Right lobe of liver (tissue), 6 donors: ENCODE measurements around the gene LYL1. TPM values are rescaled to one million over a fixed set of nuclear protein-coding genes. Genes with fewer than 3 reads are reported as not detected.
A peak's percentile ranks its signal among the peaks of the same experiment; 100 is the strongest.

ENCODE experiments used
- ATAC-seq, 4 donors: fragments of 200-7000 bp; cut with Tn5 transposase; one replicate each; pipeline ENCODE4 v1.9.1; 2020; ENCODE audit warnings: mild to moderate bottlenecking in 4 of 4, moderate library complexity in 4 of 4
- DNase-seq, 3 donors: peaks; one replicate each; pipeline ENCODE4 v3.0.0-alpha.2; 2020
- H3K27ac ChIP-seq, 3 donors: fragments of 200-600 bp; one replicate each; pipeline ENCODE4 v1.8.0; 2022
- H3K27me3 ChIP-seq, 2 donors: fragments of 200-600 bp; one replicate each; pipeline ENCODE4 v1.8.0; 2022
- H3K36me3 ChIP-seq, 4 donors: fragments of 200-600 bp; sonication (generic) in 1 of 4; one replicate each; pipeline versions ENCODE4 v1.5.1 to v1.8.0; 2017 to 2022; ENCODE audit warnings: control low read depth in 1 of 4
- H3K4me1 ChIP-seq, 4 donors: fragments of 200-600 bp; sonication (generic) in 1 of 4; one replicate each; pipeline versions ENCODE4 v1.5.1 to v1.8.0; 2017 to 2022; ENCODE audit warnings: control low read depth in 1 of 4
- H3K4me3 ChIP-seq, 3 donors: fragments of 200-600 bp; one replicate each; pipeline ENCODE4 v1.8.0; 2022
- H3K9me3 ChIP-seq, 4 donors: fragments of 200-600 bp; sonication (generic) in 1 of 4; one replicate each; pipeline versions ENCODE4 v1.5.1 to v1.8.0; 2017 to 2022; ENCODE audit warnings: control low read depth in 1 of 4
- CTCF ChIP-seq, 4 donors: fragments of 200-600 bp in 3 of 4; fragments of 450-650 bp in 1 of 4; IDR thresholded peaks; one replicate each; pipeline versions ENCODE4 v1.5.1 to v1.8.0; 2016 to 2022; ENCODE audit warnings: antibody characterized with exemption in 4 of 4, mild to moderate bottlenecking in 2 of 4
- POLR2A ChIP-seq: fragments of 450-650 bp; IDR thresholded peaks from one replicate; pipeline ENCODE4 v1.6.1; 2017; ENCODE audit warnings: antibody characterized with exemption, mild to moderate bottlenecking
- WGBS: methylation state at CpG from one replicate; pipeline ENCODE4 v1.1.6; 2018; ENCODE audit warnings: low coverage, low lambda C conversion rate; ENCODE audit not compliant: insufficient coverage; ENCODE audit errors: missing lambda C conversion rate; 5-methylcytosine and 5-hydroxymethylcytosine counted together
- intact Hi-C, 2 donors: fragments of 100-400 bp; cut with DNase I; formaldehyde crosslinking; loops; one replicate each; pipeline versions ENCODE4 v1.11.2 to v1.14.1; 2022
- total RNA-seq, 6 experiments: library from RNA; depleted of rRNA in 2 of 6; stranded (reverse); fragments of >200 nt in 2 of 6; fragmentation: NEBNext Ultra II Directional in 3 of 6; extraction: Animal tissue kit (Norgen Biotek cat#: 25700) in 3 of 6; gene quantifications; one replicate each; pipeline versions ENCODE4 v1.1.0 to v1.2.4, GENCODE V29; 2016 to 2023
- donor health status: DM: no; HTN: yes; CAD: no.
- donor health status: DM: no; HTN: no; CAD: no.
- donor health status: DM: no; HTN: no; CAD: no.
- donor health status: DM: no; HTN: yes; CAD: no.
- donor health status: DM: no; HTN: yes; CAD: no.

The LYL1 gene
- total RNA-seq, 6 experiments from 2014 or later, result 1.1 to 3.7 (median 2.3) TPM

GRCh38 chr19:13104360-13104847 is 1.7 kb upstream of the LYL1 start:
- no peak for TF ChIP-seq POLR2A
- TF ChIP-seq CTCF (IDR thresholded peaks at IDR 0.05), result peak; percentile 36 to 55 (median 46)
- peak overlapping the region; percentile 6 to 87 (median 76) for H3K27ac ChIP-seq
- H3K9me3 ChIP-seq, result no peaks in the 10 kb centered on the region
- peaks cover 0 to 15% (median 6%) of the 10 kb centered on the region in 4 donors for H3K4me1 ChIP-seq
- ATAC-seq (peak; percentile 31 to 44 (median 38)), DNase-seq (peak; percentile 69 to 83 (median 75))
- H3K27me3 ChIP-seq, result no peaks in the 10 kb centered on the region
- no peaks in the 10 kb centered on the region for H3K36me3 ChIP-seq
- WGBS, result 54% methylated on average over 9 of the region's 33 CpGs
- intact Hi-C loops, result loop anchor here in 1 of 2 donors (10.0 kb wide), 1 partner anchor 160 kb away; no protein-coding TSS in a partner anchor
- H3K4me3 ChIP-seq, result peak overlapping the region; percentile 10 to 20 (median 16)

GRCh38 chr19:13103581-13104359 is 1.1 kb upstream of the LYL1 start:
- ATAC-seq, result no peak
- 37% methylated on average over 3 of the region's 13 CpGs for WGBS
- intact Hi-C loops, result loop anchor here in 1 of 2 donors (10.0 kb wide), 1 partner anchor 161 kb away; no protein-coding TSS in a partner anchor
- no peaks in the 10 kb centered on the region for H3K36me3 ChIP-seq
- H3K27me3 ChIP-seq, result no peaks in the 10 kb centered on the region
- peak overlapping the region in 1 of 3 donors; percentile 16 for H3K4me3 ChIP-seq
- DNase-seq, result no peak
- TF ChIP-seq POLR2A (no peak), CTCF (IDR thresholded peaks at IDR 0.05) (no peak)
- no peaks in the 10 kb centered on the region for H3K9me3 ChIP-seq
- peak overlapping the region; percentile 47 to 87 (median 76) for H3K27ac ChIP-seq
- peaks cover 0 to 17% (median 6%) of the 10 kb centered on the region in 4 donors for H3K4me1 ChIP-seq

GRCh38 chr19:13102416-13102665 is 317 bp downstream of the LYL1 start:
- WGBS, result no CpG with 5 or more reads among the region's 7 CpGs
- intact Hi-C loops, result loop anchor here in 1 of 2 donors (10.0 kb wide), 1 partner anchor 162 kb away; no protein-coding TSS in a partner anchor
- TF ChIP-seq CTCF (IDR thresholded peaks at IDR 0.05) (no peak), POLR2A (no peak)
- no peak for DNase-seq
- H3K36me3 ChIP-seq, result no peaks in the 10 kb centered on the region
- H3K9me3 ChIP-seq, result no peaks in the 10 kb centered on the region
- peaks cover 0 to 18% (median 6%) of the 10 kb centered on the region in 4 donors for H3K4me1 ChIP-seq
- H3K4me3 ChIP-seq, result peak overlapping the region; percentile 31 to 53 (median 40)
- peaks cover 0 to 2% of the 10 kb centered on the region in 2 donors for H3K27me3 ChIP-seq
- ATAC-seq, result no peak
- H3K27ac ChIP-seq, result peak overlapping the region; percentile 47 to 87 (median 76)

GRCh38 chr19:13101590-13102415 is 855 bp downstream of the LYL1 start:
- peaks cover 0 to 6% of the 10 kb centered on the region in 2 donors for H3K27me3 ChIP-seq
- H3K36me3 ChIP-seq, result no peaks in the 10 kb centered on the region
- peak overlapping the region; percentile 47 to 87 (median 76) for H3K27ac ChIP-seq
- ATAC-seq (peak in 2 of 4 donors; percentile 2), DNase-seq (peak in 1 of 3 donors; percentile 49)
- peaks cover 0 to 21% (median 6%) of the 10 kb centered on the region in 4 donors for H3K4me1 ChIP-seq
- H3K9me3 ChIP-seq, result no peaks in the 10 kb centered on the region
- H3K4me3 ChIP-seq, result peak overlapping the region; percentile 31 to 53 (median 40)
- TF ChIP-seq CTCF (IDR thresholded peaks at IDR 0.05) (no peak), POLR2A (no peak)
- intact Hi-C loops, result loop anchor here in 1 of 2 donors (10.0 kb wide), 1 partner anchor 163 kb away; no protein-coding TSS in a partner anchor
- WGBS, result 38% methylated on average over 7 of the region's 7 CpGs
